Adrenal gland (tissue), 5 donors: Measurements from ENCODE around the gene RAVER2.

ENCODE experiments used
- CTCF ChIP-seq, 6 experiments: fragments of 450-650 bp in 4 of 6; fragments of 200-600 bp in 2 of 6; sonication (generic) in 1 of 6; IDR thresholded peaks; 1 replicate in 5 of 6; 2 replicates in 1 of 6; pipeline versions ENCODE4 v1.5.1 to v1.8.0; 2016 to 2021; ENCODE audit warnings: antibody characterized with exemption in 6 of 6, mild to moderate bottlenecking in 2 of 6, moderate library complexity in 1 of 6
- POLR2A ChIP-seq, 2 donors: fragments of 450-650 bp; IDR thresholded peaks; one replicate each; pipeline ENCODE4 v1.6.1; 2017; ENCODE audit warnings: antibody characterized with exemption in 2 of 2, mild to moderate bottlenecking in 2 of 2, moderate library complexity in 1 of 2
- donor health status: DM: no; HTN: no; CAD: no.

GRCh38 chr1:64847666-64848065 is 102.8 kb downstream of the RAVER2 start:
- no peak for TF ChIP-seq CTCF (IDR thresholded peaks at IDR 0.05)
- no peak for TF ChIP-seq POLR2A (IDR thresholded peaks at IDR 0.05)
